HG03457 (cell line): ENCODE results near the gene GPR148.

Experiments
- ATAC-seq: cut with Tn5 transposase; IDR thresholded peaks from one replicate; pipeline ENCODE4 v1.9.1; 2021; ENCODE audit warnings: moderate number of reproducible peaks; ENCODE audit not compliant: unreplicated experiment

GPR148 gene

GRCh38 chr2:130749078-130749477, 20.2 kb downstream of the GPR148 start:
- ATAC-seq: no peak

GRCh38 chr2:130749641-130750040, 20.8 kb downstream of the GPR148 start:
- no peak for ATAC-seq

- no peak for ATAC-seq
Observed at GRCh38 chr2:130754811-130755210, 25.9 kb downstream of the GPR148 start.

- no peak for ATAC-seq
Observed at GRCh38 chr2:130755256-130756052, 26.6 kb downstream of the GPR148 start, which contains the start of gene AMER3. AMER3 (plus strand) TSS chr2:130755540; CDS start chr2:130762073, 6,533 bp downstream.

GRCh38 chr2:130756053-130756873, 27.4 kb downstream of the GPR148 start:
- ATAC-seq: no peak

GRCh38 chr2:130756874-130757668, 28.2 kb downstream of the GPR148 start:
- ATAC-seq: no peak

GRCh38 chr2:130759906-130760753, 31.3 kb downstream of the GPR148 start:
- ATAC-seq: no peak

GRCh38 chr2:130760754-130761751, 32.2 kb downstream of the GPR148 start:
- no peak for ATAC-seq

GRCh38 chr2:130762031-130762909, 33.4 kb downstream of the GPR148 start:
- no peak for ATAC-seq

- ATAC-seq: no peak
Observed at GRCh38 chr2:130762910-130763385, 34.1 kb downstream of the GPR148 start.

GRCh38 chr2:130763405-130763804, 34.5 kb downstream of the GPR148 start:
- no peak for ATAC-seq

GRCh38 chr2:130764035-130764820, 35.4 kb downstream of the GPR148 start:
- ATAC-seq: no peak

GRCh38 chr2:130764821-130765115, 35.9 kb downstream of the GPR148 start:
- ATAC-seq: no peak

- ATAC-seq: no peak
Observed at GRCh38 chr2:130765464-130765863, 36.6 kb downstream of the GPR148 start.

- ATAC-seq: no peak
Observed at GRCh38 chr2:130766037-130766436, 37.2 kb downstream of the GPR148 start.

- ATAC-seq: no peak
Observed at GRCh38 chr2:130766711-130767407, 38.0 kb downstream of the GPR148 start.

- ATAC-seq: no peak
Observed at GRCh38 chr2:130767408-130767775, 38.5 kb downstream of the GPR148 start.
